Smooth muscle cell (in vitro differentiated cells): ENCODE measurements around the gene OR7D2. TPM values are rescaled to one million over a fixed set of nuclear protein-coding genes. Genes with fewer than 3 reads are reported as not detected.

Experiments used
- DNase-seq: peaks from one replicate; lab custom pipeline; 2025; ENCODE audit not compliant: unreplicated experiment; lab: John Stamatoyannopoulos, UW
- H2AFZ ChIP-seq: fragments of 200-600 bp; sonication (generic); 2 replicates; pipeline ENCODE4 v1.6.0; 2016; ENCODE audit warnings: antibody characterized with exemption, low read depth, mild to moderate bottlenecking
- H3F3A ChIP-seq: fragments of 200-600 bp; sonication (generic); 2 replicates; pipeline ENCODE4 v1.6.0; 2017; ENCODE audit warnings: antibody characterized with exemption, low read depth
- H3K27ac ChIP-seq: fragments of 200-600 bp; sonication (generic); 2 replicates; pipeline ENCODE4 v1.5.1; 2016; ENCODE audit warnings: low read depth, mild to moderate bottlenecking
- H3K27me3 ChIP-seq: fragments of 200-600 bp; sonication (generic); 2 replicates; pipeline ENCODE4 v1.6.1; 2016; ENCODE audit warnings: low read depth, mild to moderate bottlenecking
- H3K36me3 ChIP-seq: fragments of 200-600 bp; sonication (generic); 2 replicates; pipeline ENCODE4 v1.5.1; 2016; ENCODE audit warnings: low read depth
- H3K4me1 ChIP-seq: fragments of 200-600 bp; sonication (generic); 2 replicates; pipeline ENCODE4 v1.5.1; 2016; ENCODE audit warnings: low read depth
- H3K4me2 ChIP-seq: fragments of 200-600 bp; sonication (generic); 2 replicates; pipeline ENCODE4 v1.6.0; 2016; ENCODE audit warnings: mild to moderate bottlenecking
- H3K4me3 ChIP-seq: fragments of 200-600 bp; sonication (generic); 2 replicates; pipeline ENCODE4 v1.5.1; 2016; ENCODE audit warnings: mild to moderate bottlenecking
- H3K79me2 ChIP-seq: fragments of 200-600 bp; sonication (generic); 2 replicates; pipeline ENCODE4 v1.6.0; 2016; ENCODE audit warnings: low read depth, mild to moderate bottlenecking
- H3K9ac ChIP-seq: fragments of 200-600 bp; sonication (generic); 2 replicates; pipeline ENCODE4 v1.6.0; 2016; ENCODE audit warnings: low read depth
- H3K9me3 ChIP-seq: fragments of 200-600 bp; sonication (generic); replicated peaks from 2 replicates; pipeline ENCODE4 v1.5.1; 2016; ENCODE audit warnings: low read depth
- H4K20me1 ChIP-seq: fragments of 200-600 bp; sonication (generic); 2 replicates; pipeline ENCODE4 v1.6.0; 2016; ENCODE audit warnings: low read depth
- WGBS: methylation state at CpG from one replicate; pipeline ENCODE4 v1.1.7; 2016; ENCODE audit warnings: low lambda C conversion rate; 5-methylcytosine and 5-hydroxymethylcytosine counted together
- polyA plus RNA-seq: library from polyadenylated mRNA; unstranded; fragments of >200 nt; fragmentation: Nextera tagmentation; extraction: Ambion mirVana; gene quantifications from 2 replicates; pipeline ENCODE4 v1.2.1, GENCODE V29; 2016
- total RNA-seq: library from RNA; depleted of rRNA; stranded (reverse); fragments of >200 nt; gene quantifications from 2 replicates; pipeline ENCODE4 v1.2.3, GENCODE V29; 2014
- TF ChIP-seq, protein P1 (sequence below): fragments of 200-600 bp; sonication (generic); IDR thresholded peaks from 2 replicates; pipeline ENCODE4 v1.5.1; 2017; ENCODE audit warnings: borderline replicate concordance, mild to moderate bottlenecking, antibody characterized with exemption; ENCODE audit not compliant: insufficient read depth, poor library complexity, severe bottlenecking

The OR7D2 gene
- 0.04 and 0.67 TPM in 2 replicates for total RNA-seq
- polyA plus RNA-seq: 0.18 and 0.22 TPM in 2 replicates

DNA sequence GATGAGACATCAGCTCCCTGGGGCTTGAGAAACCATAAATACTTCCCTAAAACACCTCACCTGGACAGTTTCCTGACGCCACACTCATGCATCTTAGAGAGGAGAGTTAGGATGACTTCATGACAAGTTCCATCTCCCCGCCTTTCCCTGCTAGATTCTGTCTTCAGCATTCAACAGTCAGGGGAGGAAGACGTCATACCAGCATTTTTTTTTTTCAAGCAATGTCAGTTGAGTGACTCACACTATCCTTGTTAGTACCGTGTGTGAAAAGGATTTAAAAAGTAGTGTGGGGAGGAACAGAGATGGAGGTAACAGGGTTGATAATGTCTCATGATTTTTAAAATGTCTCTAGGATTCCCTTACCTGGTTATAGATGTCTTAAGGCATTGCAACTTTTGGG is at the start of gene OR7D2:
Gene OR7D2, plus strand, starts transcription at position 79 of the 400 bp plus-strand sequence. CDS start 6,803 bp downstream, outside the sequence.
- Histone ChIP-seq H3K4me2 (no peak within 1 kb of the TSS), H3K9me3 (no peaks in the 10 kb centered on the region), H4K20me1 (no peaks in the 10 kb centered on the region), H3K4me1 (no peaks in the 10 kb centered on the region), H3K79me2 (no peaks in the 10 kb centered on the region), H3K4me3 (no peak within 1 kb of the TSS), H3F3A (no peaks in the 10 kb centered on the region), H3K36me3 (no peaks in the 10 kb centered on the region), H2AFZ (no peak within 1 kb of the TSS), H3K27ac (no peak within 1 kb of the TSS), H3K27me3 (no peaks in the 10 kb centered on the region), H3K9ac (no peak within 1 kb of the TSS)
- DNase-seq: no peak
- TF ChIP-seq, protein P1, sequence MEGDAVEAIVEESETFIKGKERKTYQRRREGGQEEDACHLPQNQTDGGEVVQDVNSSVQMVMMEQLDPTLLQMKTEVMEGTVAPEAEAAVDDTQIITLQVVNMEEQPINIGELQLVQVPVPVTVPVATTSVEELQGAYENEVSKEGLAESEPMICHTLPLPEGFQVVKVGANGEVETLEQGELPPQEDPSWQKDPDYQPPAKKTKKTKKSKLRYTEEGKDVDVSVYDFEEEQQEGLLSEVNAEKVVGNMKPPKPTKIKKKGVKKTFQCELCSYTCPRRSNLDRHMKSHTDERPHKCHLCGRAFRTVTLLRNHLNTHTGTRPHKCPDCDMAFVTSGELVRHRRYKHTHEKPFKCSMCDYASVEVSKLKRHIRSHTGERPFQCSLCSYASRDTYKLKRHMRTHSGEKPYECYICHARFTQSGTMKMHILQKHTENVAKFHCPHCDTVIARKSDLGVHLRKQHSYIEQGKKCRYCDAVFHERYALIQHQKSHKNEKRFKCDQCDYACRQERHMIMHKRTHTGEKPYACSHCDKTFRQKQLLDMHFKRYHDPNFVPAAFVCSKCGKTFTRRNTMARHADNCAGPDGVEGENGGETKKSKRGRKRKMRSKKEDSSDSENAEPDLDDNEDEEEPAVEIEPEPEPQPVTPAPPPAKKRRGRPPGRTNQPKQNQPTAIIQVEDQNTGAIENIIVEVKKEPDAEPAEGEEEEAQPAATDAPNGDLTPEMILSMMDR: no peak
- WGBS: 64% methylated on average over 4 of the region's 4 CpGs

DNA sequence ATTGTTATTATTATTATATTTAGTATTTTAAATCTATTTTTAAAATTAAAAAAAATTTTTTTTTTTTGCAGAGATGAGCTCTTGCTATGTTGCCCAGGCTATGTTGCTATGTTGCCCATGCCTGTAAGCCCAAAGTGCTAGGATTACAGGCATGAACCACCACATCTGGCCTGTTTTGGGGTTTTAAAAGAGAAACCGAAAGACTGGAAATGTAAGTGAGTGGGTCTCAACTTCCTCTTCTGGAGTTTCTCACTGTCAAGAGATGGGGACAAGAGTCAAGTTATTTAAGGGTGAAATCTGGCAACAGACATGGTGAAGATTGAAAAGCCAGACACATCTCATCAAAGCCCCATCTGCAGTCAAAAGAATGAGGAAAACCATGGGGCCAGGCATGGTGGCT is 47.8 kb upstream of the OR7D2 start:
- DNase-seq: no peak
- Histone ChIP-seq H2AFZ (no peak overlapping the region), H3K27ac (no peak overlapping the region), H3K36me3 (no peaks in the 10 kb centered on the region), H4K20me1 (no peaks in the 10 kb centered on the region), H3K79me2 (no peaks in the 10 kb centered on the region), H3F3A (no peaks in the 10 kb centered on the region), H3K4me3 (no peak overlapping the region), H3K9ac (no peak overlapping the region), H3K27me3 (no peaks in the 10 kb centered on the region), H3K4me2 (no peak overlapping the region), H3K9me3 (no peaks in the 10 kb centered on the region), H3K4me1 (no peaks in the 10 kb centered on the region)
- 83% methylated on average over 1 of the region's 1 CpG for WGBS
- TF ChIP-seq, protein P1: no peak

DNA sequence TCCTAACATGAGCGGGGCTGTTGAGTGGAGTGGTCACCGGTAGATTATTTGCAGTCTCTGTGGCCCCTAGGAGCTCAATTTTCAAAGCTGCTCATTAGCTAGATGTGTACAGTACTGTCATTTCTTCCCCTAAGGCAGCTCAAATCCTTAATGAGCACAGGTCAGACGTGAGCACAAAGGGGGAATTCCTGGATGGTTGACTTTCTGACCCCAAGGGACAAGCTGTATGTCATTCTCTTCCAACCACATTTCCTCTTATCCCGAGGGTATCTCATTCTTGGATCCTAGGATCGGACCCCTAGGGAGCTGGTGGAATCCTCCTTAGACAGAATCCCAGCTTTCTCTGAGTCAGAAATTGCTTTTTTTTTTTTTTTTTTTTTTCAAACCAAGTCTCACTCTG is 46.4 kb upstream of the OR7D2 start:
- no peaks in the 10 kb centered on the region for H3K4me1 ChIP-seq
- H3K4me3 ChIP-seq: no peak overlapping the region
- H3K9ac ChIP-seq: no peak overlapping the region
- H4K20me1 ChIP-seq: no peaks in the 10 kb centered on the region
- H3K27me3 ChIP-seq: no peaks in the 10 kb centered on the region
- TF ChIP-seq, protein P1: no peak
- DNase-seq: no peak
- H3K9me3 ChIP-seq: no peaks in the 10 kb centered on the region
- WGBS: 75% methylated on average over 5 of the region's 5 CpGs
- H2AFZ ChIP-seq: no peak overlapping the region
- no peak overlapping the region for H3K27ac ChIP-seq
- no peaks in the 10 kb centered on the region for H3K79me2 ChIP-seq
- H3K36me3 ChIP-seq: no peaks in the 10 kb centered on the region
- no peak overlapping the region for H3K4me2 ChIP-seq
- H3F3A ChIP-seq: no peaks in the 10 kb centered on the region

DNA sequence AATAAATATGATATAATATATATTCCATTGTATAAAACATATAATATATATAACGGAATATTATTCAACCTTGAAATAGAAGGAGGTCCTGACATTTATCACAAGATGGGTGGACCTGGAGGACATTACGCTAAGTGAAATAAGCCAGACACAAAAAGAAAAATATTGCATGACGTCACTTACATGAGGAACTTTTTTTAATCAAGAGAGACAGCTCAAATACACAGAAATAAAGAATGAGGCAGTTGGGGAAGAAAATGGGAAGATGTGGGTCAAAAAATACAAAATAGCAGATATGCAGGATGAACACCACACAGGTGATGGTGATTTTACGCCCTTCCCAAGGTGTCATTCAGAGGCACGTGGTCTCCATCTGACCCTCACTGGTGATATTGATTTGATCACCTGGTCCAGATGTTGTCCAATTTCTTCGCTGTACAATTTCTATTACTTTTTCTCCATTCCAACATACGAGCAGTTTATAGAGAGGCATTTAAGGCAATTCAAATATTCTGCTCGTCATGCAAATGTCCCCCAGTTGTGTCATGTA is 39.1 kb upstream of the OR7D2 start:
- no peaks in the 10 kb centered on the region for H3K27me3 ChIP-seq
- H4K20me1 ChIP-seq: peaks cover 5% of the 10 kb centered on the region
- peak overlapping the region; percentile 95 for H3K9ac ChIP-seq
- H3K4me3 ChIP-seq: peak overlapping the region; percentile 85
- H2AFZ ChIP-seq: peak overlapping the region; percentile 97
- no peak overlapping the region for H3K27ac ChIP-seq
- peaks cover 44% of the 10 kb centered on the region for H3K79me2 ChIP-seq
- H3K9me3 ChIP-seq: peaks cover 8% of the 10 kb centered on the region
- peaks cover 3% of the 10 kb centered on the region for H3K36me3 ChIP-seq
- WGBS: 46% methylated on average over 8 of the region's 8 CpGs
- H3F3A ChIP-seq: peaks cover 2% of the 10 kb centered on the region
- TF ChIP-seq, protein P1: no peak
- H3K4me1 ChIP-seq: peaks cover 13% of the 10 kb centered on the region
- H3K4me2 ChIP-seq: peak overlapping the region; percentile 89
- no peak for DNase-seq
